SK-N-MC (cell line): ENCODE data around the gene MZF1.

Experiments
- EZH2 ChIP-seq: fragments of 200-600 bp; sonication (generic); IDR thresholded peaks from one replicate; pipeline ENCODE4 v1.6.1; 2017; ENCODE audit warnings: antibody characterized with exemption
- FOXP2 ChIP-seq: optimal IDR thresholded peaks from 2 replicates; pipeline ENCODE3; 2011; ENCODE audit warnings: mild to moderate bottlenecking, moderate library complexity; ENCODE audit not compliant: insufficient read depth; ENCODE audit errors: extremely low read length, control extremely low read depth
- POLR2AphosphoS5 ChIP-seq: IDR thresholded peaks from 2 replicates; pipeline ENCODE4 v1.6.1; 2012; ENCODE audit warnings: mild to moderate bottlenecking, low read depth, low read length, borderline replicate concordance

- no peak for TF ChIP-seq POLR2AphosphoS5
- TF ChIP-seq EZH2, result no peak
- TF ChIP-seq FOXP2, result no peak
These were observed 1.6 kb downstream of the MZF1 start for GRCh38 chr19:58571575-58571947.
